Amygdala (tissue), 56 donors: Measurements from ENCODE around the gene TEKTIP1.
"Not testable (repeated sequence)": the region's sequence is repeated elsewhere in the genome, so short reads cannot be mapped to it uniquely, and the experiment has no call there.

Experiments
- DNase-seq, 56 donors: peaks; one replicate each; lab custom pipeline; 2025; lab: John Stamatoyannopoulos, UW

The TEKTIP1 gene

GRCh38 chr19:3507371-3508120 is 31.4 kb upstream of the TEKTIP1 start:
- DNase-seq: peak in 7 of 56 donors; percentile 2 to 48 (median 14)

DNA sequence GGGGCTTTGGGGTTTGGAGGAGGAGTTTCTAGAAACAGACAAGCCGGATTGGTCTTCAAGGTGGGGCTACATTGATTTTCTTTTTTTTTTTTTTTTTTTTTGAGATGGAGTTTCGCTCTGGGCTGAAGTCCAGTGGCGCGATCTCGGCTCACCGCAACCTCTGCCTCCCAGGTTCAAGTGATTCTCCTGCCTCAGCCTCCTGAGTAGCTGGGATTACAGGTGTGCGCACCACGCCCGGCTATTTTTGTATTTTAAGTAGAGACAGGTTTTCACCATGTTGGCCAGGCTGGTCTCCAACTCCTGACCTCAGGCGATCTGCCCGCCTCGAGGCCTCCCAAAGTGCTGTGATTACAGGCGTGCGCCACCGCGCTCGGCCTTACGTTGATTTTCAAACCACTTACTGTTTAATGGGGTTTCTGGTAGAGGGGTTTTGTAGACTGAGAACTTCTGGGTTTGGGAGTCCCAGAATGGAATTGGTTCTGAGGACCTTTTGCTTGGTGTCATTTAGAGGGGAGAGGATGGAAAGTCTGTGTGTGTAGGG is 30.8 kb upstream of the TEKTIP1 start:
- not testable (repeated sequence) for DNase-seq

DNA sequence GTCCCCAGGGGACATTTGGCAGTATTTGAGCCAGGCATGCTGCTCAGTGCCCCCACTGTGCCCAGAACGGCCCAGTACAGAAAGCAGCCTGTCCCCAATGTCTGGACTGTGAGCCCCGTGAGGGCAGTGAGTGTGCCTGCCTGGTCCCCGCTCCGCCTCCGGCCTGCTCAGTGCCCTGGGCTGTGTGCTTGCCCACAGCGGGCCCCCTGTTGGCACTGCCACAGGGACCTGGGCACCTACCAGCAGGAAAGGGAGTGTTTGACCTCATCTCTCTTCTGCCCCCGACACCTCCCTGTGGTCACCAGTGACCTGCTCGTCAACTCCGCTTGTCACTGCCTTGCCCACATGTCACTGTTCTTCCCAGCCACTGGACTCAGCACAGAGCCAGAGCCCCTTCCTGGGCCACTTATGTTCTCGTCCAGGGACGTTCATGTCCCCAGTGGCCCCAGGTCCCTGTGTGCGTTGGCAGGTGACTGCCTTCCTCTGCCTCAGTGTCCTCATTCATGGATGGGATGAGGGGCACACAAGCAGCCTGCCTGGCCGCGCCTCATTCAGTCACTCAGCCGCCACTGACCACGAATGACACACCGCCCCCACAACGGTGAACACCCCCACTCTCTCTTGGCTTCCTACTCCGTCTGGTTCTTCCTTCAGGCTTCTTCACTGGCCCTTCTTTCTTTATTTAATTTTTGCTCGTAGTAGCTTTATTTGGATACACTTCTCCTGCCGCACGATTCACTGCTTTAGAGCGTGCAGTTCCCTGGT is 30.0 kb upstream of the TEKTIP1 start:
- peak in 1 of 56 donors; percentile 6 for DNase-seq

DNA sequence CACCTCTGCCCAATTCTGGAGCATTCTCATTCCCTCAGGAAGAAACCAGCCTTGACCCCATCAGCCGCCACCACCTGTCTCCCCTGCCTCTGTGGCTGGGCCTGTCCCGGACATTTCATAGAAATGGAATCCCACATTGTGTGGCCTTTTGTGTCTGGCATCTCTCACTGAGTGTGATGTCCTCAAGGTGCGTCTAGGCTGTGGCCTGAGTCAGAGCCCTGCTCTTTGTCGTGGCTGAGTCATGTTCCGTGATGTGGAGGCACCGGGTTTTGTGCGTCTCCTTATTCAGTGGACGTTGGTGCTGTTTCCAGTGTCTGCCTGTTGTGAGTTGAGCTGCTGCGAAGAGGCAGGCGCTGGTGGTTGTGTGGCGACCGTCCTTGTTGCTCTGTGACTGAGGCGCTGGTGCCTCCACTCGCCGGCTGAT is 29.4 kb upstream of the TEKTIP1 start:
- DNase-seq: peak in 2 of 56 donors; percentile 2 to 13

GRCh38 chr19:3510727-3511126 is 28.2 kb upstream of the TEKTIP1 start:
- no peak for DNase-seq

- no peak for DNase-seq
These were observed 27.3 kb upstream of the TEKTIP1 start for GRCh38 chr19:3511506-3512251.

DNA sequence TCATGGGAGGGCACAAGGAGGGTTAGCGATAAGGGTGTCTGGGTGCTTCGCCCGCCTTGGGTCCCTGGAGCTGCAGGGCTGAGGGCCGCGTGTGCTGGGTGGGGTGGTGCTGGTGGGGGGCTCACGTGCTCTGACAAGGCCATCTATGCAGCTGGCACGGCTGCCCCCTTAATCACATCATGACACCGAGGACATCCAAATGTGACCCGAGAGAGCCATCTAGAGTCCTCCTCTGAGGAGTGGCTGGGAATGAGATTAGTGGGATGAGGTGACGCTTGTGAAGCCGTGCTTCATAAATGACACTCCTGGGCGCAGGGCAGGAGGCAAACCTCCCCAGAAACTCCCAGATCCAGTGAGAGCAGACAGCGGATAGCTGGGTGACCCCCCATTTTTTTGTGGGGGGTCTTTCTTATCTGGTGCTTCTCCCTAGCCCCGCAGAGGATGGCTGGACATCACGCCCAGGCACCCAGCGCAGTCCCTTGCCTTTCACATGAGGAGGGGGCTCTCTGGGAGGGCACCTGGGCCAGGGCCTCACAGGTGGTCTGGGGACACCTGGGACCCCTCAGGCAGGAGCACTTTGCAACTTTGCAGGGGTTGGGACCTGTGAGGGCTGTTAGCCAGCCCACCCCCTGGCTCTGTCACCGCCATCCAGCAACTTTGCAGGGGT is 26.3 kb upstream of the TEKTIP1 start:
- peak in 12 of 56 donors; percentile 15 to 70 (median 30) for DNase-seq

DNA sequence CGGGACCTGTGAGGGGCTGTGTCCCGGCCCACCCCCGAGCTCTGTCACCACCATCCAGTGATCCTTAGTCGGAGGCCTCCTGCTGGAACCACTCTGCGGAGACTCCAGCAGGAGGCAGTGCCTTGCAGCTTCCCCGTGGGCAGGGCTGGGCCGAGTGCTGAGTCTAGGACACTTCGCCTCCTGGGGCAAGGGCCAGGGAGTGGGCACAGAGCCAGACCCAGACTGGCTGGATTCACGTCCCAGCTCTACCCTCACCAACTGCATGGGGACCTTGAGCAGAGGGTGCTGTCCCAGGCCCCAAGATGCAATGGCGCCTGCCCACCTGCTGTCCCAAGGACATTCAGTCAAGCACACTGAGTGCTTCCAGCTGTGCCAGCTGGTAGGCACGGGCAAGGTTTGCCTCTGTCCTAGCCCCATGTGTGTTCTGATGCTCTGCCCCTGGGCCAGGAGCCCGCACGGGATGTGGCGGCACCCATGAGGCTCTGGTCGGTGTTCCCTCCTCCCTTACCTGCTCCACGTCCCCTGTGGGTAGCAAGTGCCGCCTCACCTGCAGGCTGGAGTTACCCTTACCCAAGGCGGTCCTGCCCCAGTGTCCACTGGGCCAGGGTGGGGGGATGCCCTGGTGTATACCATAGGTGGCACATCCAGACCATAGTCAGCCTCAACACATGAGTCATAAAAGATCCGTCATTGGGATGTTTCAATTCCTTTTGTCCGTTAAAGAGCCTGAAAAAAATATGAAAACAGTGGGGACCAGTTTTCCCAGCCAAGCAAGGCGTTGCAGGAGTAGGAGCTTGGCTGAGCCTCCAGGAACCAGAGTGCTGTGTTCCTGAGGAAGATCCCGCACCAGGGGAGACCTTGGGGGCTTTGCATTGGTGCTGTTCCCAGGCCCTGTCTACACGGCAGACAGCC is 25.5 kb upstream of the TEKTIP1 start:
- peak in 5 of 56 donors; percentile 22 to 41 (median 29) for DNase-seq

- no peak for DNase-seq
These were observed 24.0 kb upstream of the TEKTIP1 start for GRCh38 chr19:3514930-3515329.

- peak in 4 of 56 donors; percentile 3 to 34 (median 16) for DNase-seq
These were observed 23.0 kb upstream of the TEKTIP1 start for GRCh38 chr19:3515891-3516422.

DNA sequence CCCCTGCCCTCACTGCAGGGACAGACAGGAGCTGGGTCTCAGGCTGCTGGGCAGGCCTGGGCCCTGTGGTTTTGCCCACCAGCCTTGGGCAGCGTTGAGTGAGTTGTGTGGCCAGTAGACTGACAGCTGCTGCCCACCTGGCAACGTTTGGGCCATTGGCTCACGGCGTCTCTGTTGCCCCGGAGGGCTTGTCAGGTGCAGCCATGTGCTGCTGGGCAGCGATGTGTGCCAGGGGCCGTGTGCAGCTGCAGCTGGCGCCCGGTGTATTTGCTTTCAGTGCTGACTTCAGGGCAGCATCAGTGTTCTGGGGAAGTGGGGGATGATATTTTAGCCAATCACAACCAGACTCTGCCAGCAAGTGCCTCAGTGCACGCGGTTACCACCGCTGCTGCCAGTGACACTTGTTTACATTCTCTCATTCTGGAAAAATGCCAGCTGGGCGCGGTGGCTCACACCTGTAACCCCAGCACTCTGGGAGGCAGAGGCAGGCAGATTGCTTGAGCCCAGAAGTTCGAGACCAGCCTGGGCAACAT is 22.2 kb upstream of the TEKTIP1 start:
- peak in 8 of 56 donors; percentile 7 to 54 (median 22) for DNase-seq

DNA sequence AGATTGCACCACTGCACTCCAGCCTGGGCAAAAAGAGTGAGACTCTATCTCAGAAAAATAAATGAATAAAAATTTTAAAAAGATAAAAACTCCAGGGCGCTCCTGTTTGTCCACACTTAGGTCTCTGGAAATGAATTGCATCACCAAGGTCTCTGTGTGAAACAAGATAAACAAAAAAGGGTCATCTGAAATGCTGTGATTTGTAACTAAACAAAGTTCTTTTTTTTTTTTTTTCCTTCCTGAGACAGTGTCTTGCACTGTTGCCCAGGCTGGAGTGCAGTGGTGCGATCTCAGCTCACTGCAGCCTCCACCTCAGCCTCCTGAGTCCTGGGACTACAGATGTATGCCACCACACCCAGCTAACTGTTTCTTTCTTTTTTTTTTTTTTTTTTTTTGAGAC is 21.3 kb upstream of the TEKTIP1 start:
- no peak for DNase-seq

- no peak for DNase-seq
These were observed 20.7 kb upstream of the TEKTIP1 start for GRCh38 chr19:3518255-3518654.

- no peak for DNase-seq
These were observed 20.3 kb upstream of the TEKTIP1 start for GRCh38 chr19:3518659-3519058.

GRCh38 chr19:3519126-3519525 is 19.8 kb upstream of the TEKTIP1 start:
- DNase-seq: no peak

DNA sequence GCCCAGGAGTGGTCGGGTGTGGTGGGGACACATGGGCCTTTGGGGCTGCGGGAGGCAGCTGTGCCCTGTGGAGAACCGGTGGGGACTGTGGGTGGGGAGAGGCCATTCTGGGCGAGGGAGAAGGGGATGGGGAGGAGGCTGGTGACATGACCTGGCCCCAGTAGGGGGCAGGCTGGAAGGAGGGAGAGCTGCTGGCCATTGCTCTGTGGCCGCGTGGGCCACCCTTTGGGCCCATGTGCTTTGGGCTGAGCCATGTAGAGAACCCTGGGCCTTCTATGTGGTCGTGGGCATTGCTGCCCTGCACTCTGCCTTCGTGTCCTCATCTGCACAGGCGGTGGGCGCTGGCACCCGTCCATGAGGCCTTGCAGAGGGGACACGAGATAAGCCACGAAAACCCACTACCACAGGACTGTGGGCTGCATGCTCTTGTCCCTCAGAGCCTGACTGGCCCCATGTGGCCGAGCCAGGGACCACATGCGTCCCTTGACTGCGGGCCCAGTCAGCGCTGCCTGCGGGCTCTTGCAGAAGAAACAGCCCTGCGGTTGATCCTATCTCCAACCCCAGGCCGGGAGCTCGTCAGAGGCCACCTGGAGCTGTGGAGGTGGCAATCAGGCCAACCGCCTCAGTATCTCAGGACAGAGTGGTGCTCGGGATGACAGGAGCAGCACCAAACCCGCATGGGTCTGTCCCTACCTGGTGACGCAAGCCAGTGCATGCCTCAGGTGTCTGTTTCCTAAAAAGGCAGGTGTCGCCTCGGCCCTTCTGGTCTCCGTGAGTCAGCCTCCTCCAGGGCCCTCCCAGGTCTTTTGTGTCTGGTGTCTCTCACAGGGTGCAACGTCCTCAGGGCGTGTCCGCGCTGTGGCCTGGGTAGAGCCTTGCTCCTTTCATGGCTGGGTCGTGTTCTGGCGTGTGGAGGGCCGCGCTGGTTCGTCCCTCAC is 18.5 kb upstream of the TEKTIP1 start:
- DNase-seq: no peak

DNA sequence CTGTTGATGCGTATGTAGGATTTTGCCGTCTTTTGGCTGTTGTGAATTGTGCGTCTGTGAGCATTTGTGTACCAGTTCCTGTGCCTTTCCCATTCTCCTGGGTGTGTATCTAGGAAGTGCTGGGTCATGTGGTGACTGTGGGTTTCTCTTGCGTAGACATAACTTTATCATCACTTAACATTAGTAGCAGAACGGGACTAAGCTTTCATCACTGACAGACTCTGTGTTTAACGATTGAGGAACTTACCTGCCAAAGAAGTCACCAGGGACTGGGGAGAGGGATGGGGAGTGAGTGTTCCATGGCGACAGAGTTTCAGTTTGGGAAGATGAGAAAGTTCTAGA is 17.9 kb upstream of the TEKTIP1 start:
- no peak for DNase-seq
